ENCODE data around the gene MTX1. TPM values are rescaled to one million over a fixed set of nuclear protein-coding genes. Genes with fewer than 3 reads are reported as not detected.

MTX1 gene
- total RNA-seq = 10 to 100 TPM; 35.5 to 46.9 (median 40.8) TPM

- TF ChIP-seq CTCF (IDR thresholded peaks at IDR 0.05; ENCODE audit: low read depth) = no peak
These were observed at the start of gene MTX1 for GRCh38 chr1:155208541-155209311. TSS of gene MTX1 (plus strand) at chr1:155208695. CDS start at chr1:155208805, 110 bp downstream.

- TF ChIP-seq CTCF (IDR thresholded peaks at IDR 0.05; ENCODE audit: low read depth) = no peak
These were observed 49.5 kb upstream of the MTX1 start for GRCh38 chr1:155158991-155159390.

GRCh38 chr1:155160128-155160527, 48.4 kb upstream of the MTX1 start:
- TF ChIP-seq CTCF (IDR thresholded peaks at IDR 0.05; ENCODE audit: low read depth) = no peak

GRCh38 chr1:155166051-155166470, 42.4 kb upstream of the MTX1 start:
- TF ChIP-seq CTCF (IDR thresholded peaks at IDR 0.05; ENCODE audit: low read depth) = no peak

GRCh38 chr1:155166471-155167165, 41.9 kb upstream of the MTX1 start:
- no peak for TF ChIP-seq CTCF (IDR thresholded peaks at IDR 0.05; ENCODE audit: low read depth)

GRCh38 chr1:155167166-155168104, 41.1 kb upstream of the MTX1 start:
- no peak for TF ChIP-seq CTCF (IDR thresholded peaks at IDR 0.05; ENCODE audit: low read depth)
